Nucleus accumbens (tissue), 56 donors: ENCODE results near the gene ABHD6.
"Not testable (repeated sequence)": the region's sequence is repeated elsewhere in the genome, so short reads cannot be mapped to it uniquely, and the experiment has no call there.

Experiments used
- DNase-seq, 56 donors: peaks; one replicate each; lab custom pipeline; 2025; lab: John Stamatoyannopoulos, UW

The ABHD6 gene

DNA sequence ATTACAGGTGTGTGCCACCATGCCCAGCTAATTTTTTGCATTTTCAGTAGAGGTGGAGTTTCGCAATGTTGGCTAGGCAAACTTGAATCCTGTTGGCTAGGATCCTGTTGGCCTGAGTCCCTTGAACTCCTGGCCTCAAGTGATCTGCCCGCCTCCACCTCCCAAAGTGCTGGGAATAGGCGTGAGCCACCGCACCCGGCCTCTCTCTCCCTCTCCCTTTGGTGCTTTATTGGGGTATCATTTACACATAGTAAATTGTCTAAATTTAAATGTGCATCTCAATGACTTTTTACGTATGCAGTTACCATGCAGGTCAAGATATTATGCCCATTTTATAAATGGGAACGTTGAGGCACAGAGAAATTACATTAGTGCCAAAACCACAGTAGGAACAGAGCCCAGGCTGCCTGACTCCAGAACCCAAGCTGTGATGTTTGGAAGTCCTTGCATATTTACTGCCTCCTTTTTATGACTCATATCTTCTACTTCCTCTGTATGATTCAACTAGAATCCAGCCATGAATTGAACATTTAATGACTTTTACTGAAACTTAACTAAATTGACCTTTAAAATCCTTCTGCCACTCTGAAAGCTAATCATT is 34.4 kb downstream of the ABHD6 start:
- no peak for DNase-seq

DNA sequence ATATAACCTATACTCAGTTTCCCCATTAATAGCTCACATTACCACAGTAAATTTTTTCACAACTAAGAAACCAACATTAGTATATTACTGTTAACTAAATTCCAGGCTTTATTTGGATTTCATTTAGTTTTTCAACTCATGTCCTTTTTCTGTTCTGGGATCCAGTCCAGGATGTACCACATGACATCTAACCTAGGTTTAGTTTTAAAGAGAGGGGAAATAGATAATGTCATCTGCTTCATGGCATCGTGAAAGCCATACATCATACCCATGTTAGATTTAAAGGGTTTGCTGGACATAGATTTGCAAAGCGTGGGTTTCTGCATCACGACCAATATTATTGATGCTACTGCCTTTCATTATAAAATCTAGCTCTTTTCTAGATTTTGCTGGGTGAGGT is 35.3 kb downstream of the ABHD6 start:
- DNase-seq, result no peak

- not testable (repeated sequence) for DNase-seq
These were observed 35.8 kb downstream of the ABHD6 start for GRCh38 chr3:58273362-58273761.

GRCh38 chr3:58274027-58274614 is 36.5 kb downstream of the ABHD6 start:
- DNase-seq, result no peak

DNA sequence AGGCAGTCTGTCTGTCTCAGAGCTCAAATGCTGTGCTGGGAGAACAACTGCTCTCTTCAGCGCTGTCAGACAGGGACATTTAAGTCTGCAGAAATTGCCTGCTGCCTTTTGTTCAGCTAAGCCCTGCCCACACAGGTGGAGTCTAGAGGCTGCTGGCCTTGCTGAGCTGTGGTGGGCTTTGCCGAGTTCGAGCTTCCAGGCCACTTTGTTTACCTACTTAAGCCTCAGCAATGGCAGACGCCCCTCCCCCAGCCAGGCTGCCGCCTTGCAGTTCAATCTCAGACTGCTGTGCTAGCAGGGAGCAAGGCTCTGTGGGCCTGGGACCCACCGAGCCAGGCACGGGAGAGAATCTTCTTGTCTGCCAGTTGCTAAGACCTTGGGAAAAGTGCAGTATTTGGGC is 43.5 kb downstream of the ABHD6 start:
- DNase-seq, result no peak

GRCh38 chr3:58285334-58285733 is 47.7 kb downstream of the ABHD6 start:
- no peak for DNase-seq

DNA sequence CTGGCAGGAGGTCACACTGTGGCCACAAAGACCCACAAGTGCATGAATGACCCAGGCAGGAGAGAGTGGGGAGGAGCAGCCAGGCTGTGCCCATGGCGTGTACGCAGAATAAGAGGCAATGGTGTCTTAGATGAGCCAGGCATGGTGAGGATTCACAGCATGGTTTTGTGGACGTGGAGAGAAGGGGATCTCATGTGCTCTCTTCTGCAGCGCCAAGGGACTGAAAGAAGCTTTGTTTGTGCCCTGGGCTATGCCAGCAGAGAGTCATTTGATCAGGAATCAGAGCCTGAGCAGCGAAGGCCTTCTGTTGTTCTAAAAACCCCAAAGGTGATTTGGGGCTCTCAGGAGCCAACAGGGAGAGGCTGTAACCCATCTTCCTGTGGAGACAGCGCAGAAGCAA is 49.8 kb downstream of the ABHD6 start:
- peak in 46 of 56 donors; percentile 8 to 83 (median 55) for DNase-seq

- DNase-seq, result peak in 11 of 56 donors; percentile 7 to 48 (median 11)
These were observed 50.6 kb downstream of the ABHD6 start for GRCh38 chr3:58288011-58288728.

GRCh38 chr3:58288964-58289613 is 51.5 kb downstream of the ABHD6 start:
- DNase-seq, result not testable (repeated sequence)

- not testable (repeated sequence) for DNase-seq
These were observed 52.9 kb downstream of the ABHD6 start for GRCh38 chr3:58290446-58290845.

- DNase-seq, result no peak
These were observed 54.2 kb downstream of the ABHD6 start for GRCh38 chr3:58291671-58292338.

- no peak for DNase-seq
These were observed 55.3 kb downstream of the ABHD6 start for GRCh38 chr3:58292866-58293265.

- DNase-seq, result peak in 41 of 56 donors; percentile 10 to 71 (median 40)
These were observed 55.9 kb downstream of the ABHD6 start for GRCh38 chr3:58293516-58293915.

- peak in 54 of 56 donors; percentile 12 to 87 (median 70) for DNase-seq
These were observed 58.7 kb downstream of the ABHD6 start for GRCh38 chr3:58296269-58296668.

DNA sequence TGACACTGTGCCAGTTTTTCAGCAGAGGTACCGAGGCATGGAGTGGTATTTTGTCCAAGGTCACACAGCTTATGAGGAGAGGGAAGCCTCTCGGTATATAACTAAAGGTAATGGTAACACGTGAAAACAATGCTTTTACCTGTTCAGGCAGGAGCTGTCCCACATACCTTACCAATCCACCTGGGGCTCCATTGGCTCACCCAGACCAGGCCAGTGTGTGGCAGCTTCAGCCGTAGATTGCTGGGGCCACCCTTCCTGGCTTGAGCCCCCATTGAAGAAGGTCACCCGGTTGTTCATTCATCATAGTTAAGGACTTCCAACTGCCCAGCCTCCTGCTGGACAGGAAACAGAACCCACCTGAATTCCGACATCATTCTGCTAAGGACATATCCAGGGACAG is 59.3 kb downstream of the ABHD6 start:
- DNase-seq, result no peak

GRCh38 chr3:58298190-58298589 is 60.6 kb downstream of the ABHD6 start:
- no peak for DNase-seq

DNA sequence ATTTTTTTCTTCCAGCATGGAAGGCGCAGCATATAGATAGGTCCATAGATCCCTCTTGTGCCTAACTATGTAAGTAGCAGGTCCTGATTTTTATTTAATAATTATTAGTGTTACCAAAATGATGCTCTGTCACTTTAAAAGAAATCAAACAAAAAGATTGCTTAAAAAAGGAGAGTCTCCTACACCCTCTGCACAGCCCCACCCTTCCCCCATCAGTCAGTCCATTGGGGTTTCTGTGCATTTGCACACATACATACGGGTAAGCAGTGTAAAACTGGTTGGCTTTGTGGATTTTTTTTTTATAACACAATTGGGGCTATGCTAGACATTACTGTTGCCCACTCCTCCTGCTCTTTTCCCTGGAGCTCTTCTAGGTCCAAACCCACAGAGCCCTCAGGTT is 61.5 kb downstream of the ABHD6 start:
- DNase-seq, result no peak

GRCh38 chr3:58299839-58300516 is 62.4 kb downstream of the ABHD6 start:
- peak in 4 of 56 donors; percentile 13 to 26 (median 20) for DNase-seq

- DNase-seq, result peak; percentile 30 to 100 (median 96)
These were observed 68.5 kb downstream of the ABHD6 start, which contains the start of the genes HTD2 and RPP14 for GRCh38 chr3:58305882-58306711. Gene HTD2 (plus strand): TSS chr3:58306520. CDS start chr3:58317614, 11,094 bp downstream. Gene RPP14 (plus strand): TSS chr3:58306245. CDS start chr3:58310330, 4,085 bp downstream.
